Coronary artery (tissue), 2 donors: ENCODE measurements around the gene YJU2.

Experiments used
- DNase-seq: peaks from one replicate; pipeline ENCODE4 v3.0.0-alpha.2; 2017; ENCODE audit warnings: low spot score
- H3K27ac ChIP-seq, 2 donors: fragments of 200-600 bp; sonication (generic); one replicate each; pipeline ENCODE4 v1.5.1; 2016 to 2019
- H3K4me3 ChIP-seq: fragments of 200-600 bp; sonication (generic); 2 replicates; pipeline ENCODE4 v1.5.1; 2016; ENCODE audit warnings: mild to moderate bottlenecking, moderate library complexity
- TF ChIP-seq, protein P1 (sequence below): fragments of 200-600 bp; sonication (generic); IDR thresholded peaks from one replicate; pipeline ENCODE4 v1.5.1; 2019; ENCODE audit warnings: antibody characterized with exemption

Gene YJU2

DNA sequence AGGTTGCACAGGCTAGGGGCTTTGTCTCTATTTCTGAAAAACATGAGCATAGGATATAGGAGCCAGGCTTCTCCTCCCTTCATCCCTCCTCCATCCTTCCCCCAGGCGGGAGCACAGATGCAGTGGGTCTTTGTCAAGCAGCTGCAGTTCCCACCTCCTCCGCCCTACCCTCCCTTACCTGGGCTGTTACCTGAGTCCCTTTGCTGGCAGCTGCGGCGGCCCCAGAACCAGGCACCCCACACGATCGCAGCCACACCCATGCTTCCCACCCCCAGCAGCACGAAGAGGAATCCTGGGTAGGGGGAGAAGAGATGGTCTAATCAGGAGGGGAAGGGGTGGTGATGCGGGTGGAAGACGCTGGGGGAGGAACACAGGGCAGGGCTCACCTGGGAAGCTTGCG, 47.5 kb downstream of the YJU2 start:
- Histone ChIP-seq H3K27ac (no peak overlapping the region), H3K4me3 (no peak overlapping the region)
- DNase-seq, result no peak
- TF ChIP-seq, protein P1, sequence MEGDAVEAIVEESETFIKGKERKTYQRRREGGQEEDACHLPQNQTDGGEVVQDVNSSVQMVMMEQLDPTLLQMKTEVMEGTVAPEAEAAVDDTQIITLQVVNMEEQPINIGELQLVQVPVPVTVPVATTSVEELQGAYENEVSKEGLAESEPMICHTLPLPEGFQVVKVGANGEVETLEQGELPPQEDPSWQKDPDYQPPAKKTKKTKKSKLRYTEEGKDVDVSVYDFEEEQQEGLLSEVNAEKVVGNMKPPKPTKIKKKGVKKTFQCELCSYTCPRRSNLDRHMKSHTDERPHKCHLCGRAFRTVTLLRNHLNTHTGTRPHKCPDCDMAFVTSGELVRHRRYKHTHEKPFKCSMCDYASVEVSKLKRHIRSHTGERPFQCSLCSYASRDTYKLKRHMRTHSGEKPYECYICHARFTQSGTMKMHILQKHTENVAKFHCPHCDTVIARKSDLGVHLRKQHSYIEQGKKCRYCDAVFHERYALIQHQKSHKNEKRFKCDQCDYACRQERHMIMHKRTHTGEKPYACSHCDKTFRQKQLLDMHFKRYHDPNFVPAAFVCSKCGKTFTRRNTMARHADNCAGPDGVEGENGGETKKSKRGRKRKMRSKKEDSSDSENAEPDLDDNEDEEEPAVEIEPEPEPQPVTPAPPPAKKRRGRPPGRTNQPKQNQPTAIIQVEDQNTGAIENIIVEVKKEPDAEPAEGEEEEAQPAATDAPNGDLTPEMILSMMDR, result no peak

DNA sequence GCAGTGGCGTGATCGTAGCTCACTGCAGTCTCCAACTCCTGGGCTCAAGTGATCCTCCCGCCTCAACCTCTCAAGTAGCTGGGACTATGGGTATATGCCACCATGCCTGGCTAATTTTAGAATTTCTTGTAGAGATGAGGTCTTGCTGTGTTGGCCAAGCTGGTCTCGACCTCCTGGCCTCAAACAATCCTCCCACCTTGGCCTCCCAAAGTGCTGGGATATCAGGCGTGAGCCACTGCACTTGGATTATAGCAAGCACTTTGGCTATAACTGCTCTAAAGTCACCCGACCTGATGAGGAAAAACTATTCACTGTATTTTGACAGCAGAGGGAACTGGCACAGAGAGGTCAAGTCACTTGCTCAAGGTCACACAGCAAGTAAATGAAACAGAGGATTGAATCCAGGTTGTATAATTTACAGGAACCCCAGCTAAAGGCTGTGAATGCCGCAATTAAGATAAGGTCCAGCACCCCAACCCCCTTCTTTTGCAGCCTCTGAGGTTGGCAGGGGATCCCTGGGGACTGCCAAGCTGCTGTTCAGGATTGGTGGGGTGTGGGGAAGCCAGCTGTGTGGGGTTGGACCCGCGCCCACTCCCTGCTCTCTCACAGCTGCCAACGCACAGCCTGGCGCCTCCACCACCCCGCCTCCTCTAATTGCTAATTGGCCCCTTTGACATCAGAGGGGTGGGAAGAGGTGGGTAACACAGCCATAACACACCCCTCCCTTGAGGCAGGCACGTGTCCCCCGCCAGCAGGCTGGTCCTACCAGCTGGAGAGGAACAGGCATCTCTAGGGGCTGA, 49.3 kb downstream of the YJU2 start:
- Histone ChIP-seq H3K27ac (no peak overlapping the region), H3K4me3 (no peak overlapping the region)
- DNase-seq, result no peak
- TF ChIP-seq, protein P1, result no peak

DNA sequence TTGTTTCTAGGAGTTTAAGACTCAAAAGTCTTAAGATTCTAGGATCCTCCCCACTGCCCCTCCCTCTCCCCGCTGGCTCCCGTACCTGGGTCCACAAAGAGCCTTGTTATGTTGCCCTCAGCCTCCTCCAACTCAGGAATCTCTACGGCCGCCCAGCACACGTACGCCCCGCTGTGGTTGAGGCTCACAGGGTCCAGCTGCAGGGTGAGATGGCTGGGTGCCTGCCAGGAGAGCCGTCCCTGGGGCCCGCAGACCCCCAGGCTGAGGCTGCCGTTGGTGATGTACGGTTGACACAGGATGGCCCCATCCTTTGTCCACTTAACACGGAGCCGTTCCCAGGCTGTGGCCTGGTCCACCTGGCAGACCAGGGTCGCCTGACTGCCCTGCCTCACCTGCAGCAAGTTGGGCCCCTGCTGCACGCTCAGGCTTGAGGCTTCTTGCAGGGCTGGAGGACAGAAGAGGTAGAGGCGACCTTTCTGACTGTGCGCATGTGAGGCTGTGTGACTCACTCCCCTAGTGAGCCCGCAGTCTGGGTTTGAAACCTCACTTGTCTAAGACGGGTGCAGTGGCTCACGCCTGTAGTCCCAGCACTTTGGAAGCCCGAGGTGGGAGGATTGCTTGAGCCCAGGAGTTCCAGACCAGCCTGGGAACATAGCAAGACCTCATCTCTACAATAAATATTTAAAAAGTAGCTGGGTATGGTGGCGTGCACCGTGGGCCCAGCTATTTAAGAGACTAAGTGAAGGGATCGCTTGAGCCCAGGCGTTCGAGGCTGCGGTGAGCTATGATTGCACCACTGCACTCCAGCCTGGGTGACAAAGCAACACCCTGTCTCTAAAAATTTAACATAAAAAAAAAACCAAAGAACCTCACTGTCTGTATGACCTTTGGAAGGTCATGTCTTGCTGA, 51.3 kb downstream of the YJU2 start:
- no peak overlapping the region for H3K27ac ChIP-seq
- no peak overlapping the region for H3K4me3 ChIP-seq
- no peak for DNase-seq
- TF ChIP-seq, protein P1, result no peak

DNA sequence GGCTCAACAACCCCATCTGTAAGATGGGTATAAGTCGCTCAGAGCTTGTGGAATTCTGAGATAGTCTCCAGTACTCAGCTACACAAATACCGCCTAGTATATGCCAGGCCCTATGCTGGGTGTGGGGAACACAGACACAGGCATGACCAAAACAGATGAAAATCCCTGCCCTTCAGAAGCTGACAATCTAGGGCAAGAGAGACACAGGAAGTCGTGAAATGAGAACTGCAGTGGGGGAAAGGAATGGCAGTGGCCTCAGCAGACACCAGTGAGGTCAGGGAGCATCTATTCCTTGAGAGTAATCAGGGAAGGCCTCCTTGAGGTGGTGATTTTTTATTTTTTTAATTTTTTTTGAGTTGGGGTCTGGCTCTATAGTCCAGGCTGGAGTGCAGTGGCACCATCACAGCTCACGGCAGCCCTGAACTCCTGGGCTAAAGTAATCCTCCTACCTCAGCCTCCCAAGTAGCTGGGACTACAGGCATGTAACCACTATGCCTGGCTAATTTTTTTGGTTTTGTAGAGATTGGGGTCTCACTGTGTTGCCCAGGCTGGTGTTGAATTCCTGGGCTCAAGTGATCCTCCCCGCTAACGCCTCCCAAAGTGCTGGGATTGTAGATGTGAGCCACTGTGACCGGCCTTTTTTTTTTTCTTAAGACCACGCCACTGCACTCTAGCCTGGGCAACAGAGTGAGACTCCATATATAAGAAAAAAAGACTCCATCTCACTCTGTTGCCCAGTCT, 52.1 kb downstream of the YJU2 start:
- DNase-seq, result no peak
- TF ChIP-seq, protein P1, result no peak
- no peak overlapping the region for H3K27ac ChIP-seq
- no peak overlapping the region for H3K4me3 ChIP-seq

DNA sequence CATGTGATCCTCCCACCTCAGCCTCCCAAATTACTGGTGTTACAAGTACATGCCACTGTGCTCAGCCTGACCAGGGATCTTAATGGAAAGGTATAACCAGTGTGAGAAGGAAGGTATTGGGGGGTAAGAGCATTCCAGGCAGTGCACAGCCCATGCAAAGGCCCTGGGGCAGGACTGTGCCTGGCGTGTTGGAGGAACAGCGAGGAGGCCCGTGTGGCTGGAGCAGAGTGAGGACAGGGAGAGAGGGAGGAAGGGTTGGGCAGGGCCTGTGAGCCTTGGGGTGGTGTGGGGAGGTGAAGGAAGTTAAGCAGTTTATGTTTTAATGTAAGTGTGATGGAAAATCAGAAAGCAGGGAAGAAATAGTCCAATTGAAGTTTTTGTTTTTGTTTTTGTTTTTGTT, 53.7 kb downstream of the YJU2 start:
- TF ChIP-seq, protein P1, result no peak
- Histone ChIP-seq H3K27ac (no peak overlapping the region), H3K4me3 (no peak overlapping the region)
- DNase-seq, result no peak

DNA sequence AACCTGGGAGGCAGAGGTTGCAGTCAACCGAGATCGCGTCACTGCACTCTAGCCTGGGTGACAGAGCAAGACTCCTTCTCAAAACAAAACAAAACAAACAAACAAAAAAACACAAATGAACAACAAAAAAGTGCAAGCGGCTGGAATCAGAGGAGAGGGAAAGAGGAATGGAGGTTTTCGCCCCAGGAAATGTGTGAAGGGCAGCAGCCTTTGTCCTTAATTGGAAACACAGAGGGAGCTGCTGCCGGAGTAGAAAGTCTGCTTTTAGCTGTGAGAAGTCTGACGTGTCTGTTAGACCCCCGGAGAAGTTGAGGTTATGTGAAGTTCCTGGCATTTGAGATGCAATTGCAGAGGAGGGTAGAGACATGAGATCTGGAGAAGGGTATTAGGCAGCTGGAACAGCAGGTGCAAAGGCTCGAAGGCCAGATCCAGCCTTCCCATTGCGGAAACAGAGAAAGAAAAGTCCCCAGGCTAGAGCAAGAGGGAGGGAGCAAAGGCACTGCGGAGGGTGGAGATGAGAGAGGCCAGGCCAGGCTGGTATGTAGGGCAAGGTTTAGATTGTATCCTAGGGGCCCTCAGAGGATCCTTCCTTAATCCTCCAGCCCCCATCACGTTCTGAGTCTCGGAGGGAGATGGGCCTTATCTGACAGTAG, 54.8 kb downstream of the YJU2 start:
- H3K27ac ChIP-seq, result no peak overlapping the region

More for the DNA sequence above, 54.8 kb downstream of the YJU2 start:
- no peak overlapping the region for H3K4me3 ChIP-seq
- no peak for DNase-seq
- TF ChIP-seq, protein P1, result no peak
